ENCODE results near the gene CCDC172. TPM values are rescaled to one million over a fixed set of nuclear protein-coding genes. Genes with fewer than 3 reads are reported as not detected.

Gene CCDC172
- total RNA-seq, 1 donor from 2014 or later: not detected

- no peak for DNase-seq (ENCODE audit: low spot score in 2 of 2)
- no peak for FAIRE-seq
These were observed 97.6 kb downstream of the CCDC172 start for GRCh38 chr10:116421815-116422214.

- DNase-seq (ENCODE audit: low spot score in 2 of 2): no peak
- FAIRE-seq: no peak
These were observed 103.4 kb downstream of the CCDC172 start, which contains the start of gene PNLIPRP3 for GRCh38 chr10:116427671-116428070. Gene PNLIPRP3, plus strand, starts transcription at chr10:116427847. Its CDS starts 166 bp downstream, at chr10:116428013.

GRCh38 chr10:116429288-116429977 lies 105.2 kb downstream of the CCDC172 start:
- no peak for FAIRE-seq
- no peak for DNase-seq (ENCODE audit: low spot score in 2 of 2)

Small RNAs within 50 kb of the gene (small RNA-seq; reads per million reads assigned to genes)
- not detected for gene SNRPGP6

Other genes with a start within 250 kb of the CCDC172 start
- gene GFRA1, start 51.2 kb upstream of the CCDC172 start, total RNA-seq: 8.2 TPM
- not detected for gene PNLIPRP3, start 103.4 kb downstream of the CCDC172 start, total RNA-seq
- gene PNLIP, start 221.5 kb downstream of the CCDC172 start, total RNA-seq: not detected

All from frontal cortex (tissue), 4 donors.